WERI-Rb-1 (cell line): ENCODE measurements around the gene IDE.
"Not testable (repeated sequence)": the region's sequence is repeated elsewhere in the genome, so short reads cannot be mapped to it uniquely, and the experiment has no call there.

Experiments used
- DNase-seq: peaks from one replicate; pipeline ENCODE4 v3.0.0-alpha.2; 2020
- H3K27ac ChIP-seq: fragments of 250-450 bp; sonication (Bioruptor Pico); 2 replicates; pipeline ENCODE4 v1.5.1; 2020; ENCODE audit warnings: mild to moderate bottlenecking, moderate library complexity
- H3K27me3 ChIP-seq: fragments of 250-450 bp; sonication (Bioruptor Pico); 2 replicates; pipeline ENCODE4 v1.5.1; 2021; ENCODE audit warnings: mild to moderate bottlenecking, low read depth, moderate library complexity; ENCODE audit not compliant: insufficient read depth, severe bottlenecking
- H3K36me3 ChIP-seq: fragments of 250-450 bp; sonication (Bioruptor Pico); 2 replicates; pipeline ENCODE4 v1.5.1; 2020; ENCODE audit warnings: mild to moderate bottlenecking, moderate library complexity
- H3K4me3 ChIP-seq: 2 replicates; pipeline ENCODE4 v1.5.1; 2011; ENCODE audit warnings: low read depth, mild to moderate bottlenecking, control low read depth, low read length
- H3K9me3 ChIP-seq: fragments of 250-450 bp; sonication (Bioruptor Pico); 2 replicates; pipeline ENCODE4 v1.5.1; 2021; ENCODE audit warnings: mild to moderate bottlenecking, moderate library complexity; ENCODE audit not compliant: severe bottlenecking
- TF ChIP-seq, protein P1 (sequence below): IDR thresholded peaks from 2 replicates; pipeline ENCODE4 v1.5.1; 2011; ENCODE audit warnings: low read depth, mild to moderate bottlenecking, control low read depth, inconsistent platforms, low read length

Gene IDE

GRCh38 chr10:92478536-92478935 is 95.4 kb downstream of the IDE start:
- DNase-seq: no peak
- Histone ChIP-seq H3K4me3 (no peak overlapping the region), H3K9me3 (no peaks in the 10 kb centered on the region), H3K27ac (no peak overlapping the region), H3K36me3 (peaks cover 34% of the 10 kb centered on the region), H3K27me3 (no peaks in the 10 kb centered on the region)
- TF ChIP-seq, protein P1, sequence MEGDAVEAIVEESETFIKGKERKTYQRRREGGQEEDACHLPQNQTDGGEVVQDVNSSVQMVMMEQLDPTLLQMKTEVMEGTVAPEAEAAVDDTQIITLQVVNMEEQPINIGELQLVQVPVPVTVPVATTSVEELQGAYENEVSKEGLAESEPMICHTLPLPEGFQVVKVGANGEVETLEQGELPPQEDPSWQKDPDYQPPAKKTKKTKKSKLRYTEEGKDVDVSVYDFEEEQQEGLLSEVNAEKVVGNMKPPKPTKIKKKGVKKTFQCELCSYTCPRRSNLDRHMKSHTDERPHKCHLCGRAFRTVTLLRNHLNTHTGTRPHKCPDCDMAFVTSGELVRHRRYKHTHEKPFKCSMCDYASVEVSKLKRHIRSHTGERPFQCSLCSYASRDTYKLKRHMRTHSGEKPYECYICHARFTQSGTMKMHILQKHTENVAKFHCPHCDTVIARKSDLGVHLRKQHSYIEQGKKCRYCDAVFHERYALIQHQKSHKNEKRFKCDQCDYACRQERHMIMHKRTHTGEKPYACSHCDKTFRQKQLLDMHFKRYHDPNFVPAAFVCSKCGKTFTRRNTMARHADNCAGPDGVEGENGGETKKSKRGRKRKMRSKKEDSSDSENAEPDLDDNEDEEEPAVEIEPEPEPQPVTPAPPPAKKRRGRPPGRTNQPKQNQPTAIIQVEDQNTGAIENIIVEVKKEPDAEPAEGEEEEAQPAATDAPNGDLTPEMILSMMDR: no peak

DNA sequence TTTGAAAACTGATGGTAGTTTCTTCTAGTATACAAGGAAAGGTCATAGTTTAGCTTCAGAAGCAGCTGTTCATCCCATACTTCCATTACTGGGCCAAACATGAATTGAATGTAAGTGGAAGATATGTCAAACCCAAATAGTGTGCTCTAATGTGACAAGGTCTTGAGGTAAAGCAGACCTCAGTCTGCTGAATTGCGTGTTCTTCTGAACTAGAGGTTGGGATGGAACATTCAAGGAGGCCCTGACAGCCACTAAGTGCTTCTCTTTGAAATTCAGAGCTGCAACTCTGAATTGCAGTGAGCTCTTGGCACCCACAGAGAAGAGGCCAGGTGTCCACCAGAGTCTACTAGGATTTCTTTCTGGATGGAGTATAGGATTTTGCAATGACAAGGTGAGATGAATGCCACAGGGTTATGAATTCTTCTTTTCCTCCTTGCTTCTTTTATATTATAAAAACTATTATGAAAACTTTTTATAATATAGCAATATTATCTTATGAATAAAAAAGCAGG is 98.5 kb downstream of the IDE start:
- Histone ChIP-seq H3K36me3 (peaks cover 23% of the 10 kb centered on the region), H3K9me3 (no peaks in the 10 kb centered on the region), H3K27ac (no peak overlapping the region), H3K27me3 (no peaks in the 10 kb centered on the region), H3K4me3 (no peak overlapping the region)
- TF ChIP-seq, protein P1: no peak
- no peak for DNase-seq

DNA sequence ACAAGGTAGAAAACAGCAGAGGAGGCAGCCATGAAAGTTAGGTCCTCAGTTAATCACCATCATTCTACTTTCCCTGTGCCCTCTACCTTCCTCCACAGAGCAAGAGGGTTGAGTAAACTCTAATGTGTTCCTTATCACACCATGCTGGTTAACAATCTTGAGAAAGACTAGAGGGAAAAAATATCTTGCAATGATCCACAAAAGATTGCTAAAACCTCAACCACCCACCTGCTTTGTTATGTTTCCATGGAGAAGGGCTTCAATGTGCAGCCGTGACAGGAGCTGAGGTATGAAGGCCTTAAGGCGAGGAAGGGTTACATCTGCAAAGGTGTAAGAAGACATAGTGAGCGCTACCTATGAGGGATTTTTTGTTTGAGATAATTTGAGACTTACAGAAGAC is 103.9 kb downstream of the IDE start:
- Histone ChIP-seq H3K27me3 (no peaks in the 10 kb centered on the region), H3K9me3 (no peaks in the 10 kb centered on the region), H3K27ac (no peak overlapping the region), H3K36me3 (peaks cover 28% of the 10 kb centered on the region), H3K4me3 (no peak overlapping the region)
- TF ChIP-seq, protein P1: no peak
- no peak for DNase-seq

GRCh38 chr10:92464364-92464763 is 109.5 kb downstream of the IDE start:
- Histone ChIP-seq H3K9me3 (no peaks in the 10 kb centered on the region), H3K36me3 (peaks cover 63% of the 10 kb centered on the region), H3K4me3 (no peak overlapping the region), H3K27ac (no peak overlapping the region), H3K27me3 (no peaks in the 10 kb centered on the region)
- DNase-seq: no peak
- TF ChIP-seq, protein P1: no peak

DNA sequence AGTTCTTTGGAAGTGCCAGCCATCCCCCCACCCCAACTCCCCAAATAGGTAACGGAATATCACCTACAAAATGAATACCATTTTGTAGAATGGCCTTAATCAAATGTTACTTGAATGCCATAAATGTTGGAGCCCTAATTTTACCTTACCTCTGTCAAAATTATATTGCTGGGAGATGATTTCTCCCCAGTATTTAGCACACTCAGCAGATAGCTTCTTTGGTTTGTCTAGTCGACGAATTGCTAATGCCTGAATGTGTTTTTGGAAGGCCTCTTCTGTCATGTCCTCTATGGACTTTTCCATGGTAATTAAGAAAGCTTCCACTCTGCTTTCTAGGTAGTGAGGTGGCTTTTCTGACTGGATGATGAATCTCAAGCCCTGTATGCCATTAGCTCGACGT is 110.3 kb downstream of the IDE start:
- Histone ChIP-seq H3K27me3 (no peaks in the 10 kb centered on the region), H3K4me3 (no peak overlapping the region), H3K36me3 (peaks cover 57% of the 10 kb centered on the region), H3K9me3 (no peaks in the 10 kb centered on the region), H3K27ac (no peak overlapping the region)
- no peak for DNase-seq
- TF ChIP-seq, protein P1: no peak

- peaks cover 42% of the 10 kb centered on the region for H3K36me3 ChIP-seq
- H3K4me3 ChIP-seq, H3K9me3 ChIP-seq, DNase-seq, H3K27me3 ChIP-seq, H3K27ac ChIP-seq: not testable (repeated sequence)
Measured at GRCh38 chr10:92454955-92455354, 118.9 kb downstream of the IDE start.
